ENCODE measurements around the gene RABL3.

RABL3 gene

GRCh38 chr3:120766576-120766975, 24.3 kb upstream of the RABL3 start:
- Histone ChIP-seq H3K27me3 (ENCODE audit: insufficient read depth, poor library complexity, severe bottlenecking) (no peaks in the 10 kb centered on the region), H3K27ac (replicated peaks) (no peak overlapping the region), H3K4me3 (replicated peaks; ENCODE audit: insufficient read depth, low read length) (no peak overlapping the region)
- TF ChIP-seq, protein P1, sequence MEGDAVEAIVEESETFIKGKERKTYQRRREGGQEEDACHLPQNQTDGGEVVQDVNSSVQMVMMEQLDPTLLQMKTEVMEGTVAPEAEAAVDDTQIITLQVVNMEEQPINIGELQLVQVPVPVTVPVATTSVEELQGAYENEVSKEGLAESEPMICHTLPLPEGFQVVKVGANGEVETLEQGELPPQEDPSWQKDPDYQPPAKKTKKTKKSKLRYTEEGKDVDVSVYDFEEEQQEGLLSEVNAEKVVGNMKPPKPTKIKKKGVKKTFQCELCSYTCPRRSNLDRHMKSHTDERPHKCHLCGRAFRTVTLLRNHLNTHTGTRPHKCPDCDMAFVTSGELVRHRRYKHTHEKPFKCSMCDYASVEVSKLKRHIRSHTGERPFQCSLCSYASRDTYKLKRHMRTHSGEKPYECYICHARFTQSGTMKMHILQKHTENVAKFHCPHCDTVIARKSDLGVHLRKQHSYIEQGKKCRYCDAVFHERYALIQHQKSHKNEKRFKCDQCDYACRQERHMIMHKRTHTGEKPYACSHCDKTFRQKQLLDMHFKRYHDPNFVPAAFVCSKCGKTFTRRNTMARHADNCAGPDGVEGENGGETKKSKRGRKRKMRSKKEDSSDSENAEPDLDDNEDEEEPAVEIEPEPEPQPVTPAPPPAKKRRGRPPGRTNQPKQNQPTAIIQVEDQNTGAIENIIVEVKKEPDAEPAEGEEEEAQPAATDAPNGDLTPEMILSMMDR (IDR thresholded peaks at IDR 0.05; ENCODE audit: insufficient read depth, low read length): no peak
- TF ChIP-seq GABPA (IDR thresholded peaks at IDR 0.05; ENCODE audit: low read depth) (no peak), POLR2AphosphoS5 (IDR thresholded peaks at IDR 0.05; ENCODE audit: low read depth) (no peak), SPI1 (IDR thresholded peaks at IDR 0.05; ENCODE audit: borderline replicate concordance, low read depth) (no peak)
- TF ChIP-seq, protein P2, sequence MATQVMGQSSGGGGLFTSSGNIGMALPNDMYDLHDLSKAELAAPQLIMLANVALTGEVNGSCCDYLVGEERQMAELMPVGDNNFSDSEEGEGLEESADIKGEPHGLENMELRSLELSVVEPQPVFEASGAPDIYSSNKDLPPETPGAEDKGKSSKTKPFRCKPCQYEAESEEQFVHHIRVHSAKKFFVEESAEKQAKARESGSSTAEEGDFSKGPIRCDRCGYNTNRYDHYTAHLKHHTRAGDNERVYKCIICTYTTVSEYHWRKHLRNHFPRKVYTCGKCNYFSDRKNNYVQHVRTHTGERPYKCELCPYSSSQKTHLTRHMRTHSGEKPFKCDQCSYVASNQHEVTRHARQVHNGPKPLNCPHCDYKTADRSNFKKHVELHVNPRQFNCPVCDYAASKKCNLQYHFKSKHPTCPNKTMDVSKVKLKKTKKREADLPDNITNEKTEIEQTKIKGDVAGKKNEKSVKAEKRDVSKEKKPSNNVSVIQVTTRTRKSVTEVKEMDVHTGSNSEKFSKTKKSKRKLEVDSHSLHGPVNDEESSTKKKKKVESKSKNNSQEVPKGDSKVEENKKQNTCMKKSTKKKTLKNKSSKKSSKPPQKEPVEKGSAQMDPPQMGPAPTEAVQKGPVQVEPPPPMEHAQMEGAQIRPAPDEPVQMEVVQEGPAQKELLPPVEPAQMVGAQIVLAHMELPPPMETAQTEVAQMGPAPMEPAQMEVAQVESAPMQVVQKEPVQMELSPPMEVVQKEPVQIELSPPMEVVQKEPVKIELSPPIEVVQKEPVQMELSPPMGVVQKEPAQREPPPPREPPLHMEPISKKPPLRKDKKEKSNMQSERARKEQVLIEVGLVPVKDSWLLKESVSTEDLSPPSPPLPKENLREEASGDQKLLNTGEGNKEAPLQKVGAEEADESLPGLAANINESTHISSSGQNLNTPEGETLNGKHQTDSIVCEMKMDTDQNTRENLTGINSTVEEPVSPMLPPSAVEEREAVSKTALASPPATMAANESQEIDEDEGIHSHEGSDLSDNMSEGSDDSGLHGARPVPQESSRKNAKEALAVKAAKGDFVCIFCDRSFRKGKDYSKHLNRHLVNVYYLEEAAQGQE (IDR thresholded peaks at IDR 0.05; ENCODE audit: insufficient replicate concordance, low read depth): no peak
- no peak for DNase-seq (ENCODE audit: low read depth in 1 of 2, low spot score in 1 of 2)

DNA sequence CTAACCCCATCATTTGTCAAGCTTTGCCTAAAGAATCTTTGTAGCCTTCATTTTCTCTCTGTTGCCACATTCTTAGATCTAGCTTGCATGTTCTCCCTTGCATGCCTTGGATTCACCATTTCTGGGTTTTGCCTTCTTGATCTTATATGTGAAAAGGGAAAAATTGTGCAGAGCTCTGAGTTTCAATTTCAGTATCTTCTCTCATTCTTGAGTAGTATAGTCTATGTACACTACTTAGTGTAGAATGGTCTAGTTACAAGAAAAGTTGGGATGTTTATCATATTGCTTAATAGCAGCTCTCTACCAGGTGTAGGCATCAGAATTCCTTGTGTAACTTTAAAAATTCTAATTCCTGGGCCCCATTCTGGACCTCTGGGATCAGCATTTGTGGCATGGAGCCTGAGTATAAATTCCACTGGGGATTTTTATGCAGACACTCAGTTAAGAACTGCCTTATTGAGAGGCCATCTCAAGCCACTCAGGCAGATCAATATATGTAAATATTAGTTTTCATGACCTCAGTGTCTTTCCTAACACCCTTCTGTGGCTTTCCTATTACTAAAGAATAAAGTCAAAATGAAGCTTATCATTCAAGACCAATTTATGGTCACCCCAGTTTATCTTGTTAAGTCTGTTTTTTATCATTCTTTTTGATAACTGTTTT, 23.6 kb upstream of the RABL3 start:
- no peaks in the 10 kb centered on the region for H3K27me3 ChIP-seq (ENCODE audit: insufficient read depth, poor library complexity, severe bottlenecking)
- no peak overlapping the region for H3K27ac ChIP-seq (replicated peaks)
- TF ChIP-seq, protein P2 (IDR thresholded peaks at IDR 0.05; ENCODE audit: insufficient replicate concordance, low read depth): no peak
- TF ChIP-seq SPI1 (IDR thresholded peaks at IDR 0.05; ENCODE audit: borderline replicate concordance, low read depth): no peak
- no peak for TF ChIP-seq GABPA (IDR thresholded peaks at IDR 0.05; ENCODE audit: low read depth)
- TF ChIP-seq, protein P1 (IDR thresholded peaks at IDR 0.05; ENCODE audit: insufficient read depth, low read length): no peak
- TF ChIP-seq POLR2AphosphoS5 (IDR thresholded peaks at IDR 0.05; ENCODE audit: low read depth): no peak
- H3K4me3 ChIP-seq (replicated peaks; ENCODE audit: insufficient read depth, low read length): no peak overlapping the region
- no peak for DNase-seq (ENCODE audit: low read depth in 1 of 2, low spot score in 1 of 2)

DNA sequence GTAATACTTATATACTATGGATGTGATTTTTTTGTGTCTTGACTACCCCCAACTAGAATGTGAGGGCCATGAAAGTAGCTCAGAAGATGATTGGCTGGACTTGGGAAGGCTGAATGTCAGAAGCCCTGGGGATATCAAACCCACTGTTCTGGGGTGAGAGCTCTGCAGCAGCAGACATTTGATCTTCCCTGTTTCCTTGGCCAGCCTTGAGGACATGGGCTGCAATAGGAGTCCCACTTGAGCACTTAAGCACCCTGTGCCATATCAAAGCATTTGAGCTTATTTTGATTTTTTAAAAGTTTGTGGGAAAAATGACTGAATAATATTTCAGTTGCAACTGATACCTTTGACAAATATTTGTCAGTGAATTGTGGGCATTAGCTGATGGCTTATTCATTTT, 21.9 kb upstream of the RABL3 start:
- TF ChIP-seq POLR2AphosphoS5 (IDR thresholded peaks at IDR 0.05; ENCODE audit: low read depth) (no peak), GABPA (IDR thresholded peaks at IDR 0.05; ENCODE audit: low read depth) (no peak), SPI1 (IDR thresholded peaks at IDR 0.05; ENCODE audit: borderline replicate concordance, low read depth) (no peak)
- TF ChIP-seq, protein P2 (IDR thresholded peaks at IDR 0.05; ENCODE audit: insufficient replicate concordance, low read depth): no peak
- TF ChIP-seq, protein P1 (IDR thresholded peaks at IDR 0.05; ENCODE audit: insufficient read depth, low read length): no peak
- DNase-seq (ENCODE audit: low read depth in 1 of 2, low spot score in 1 of 2): no peak
- Histone ChIP-seq H3K27ac (replicated peaks) (no peak overlapping the region), H3K27me3 (ENCODE audit: insufficient read depth, poor library complexity, severe bottlenecking) (no peaks in the 10 kb centered on the region), H3K4me3 (replicated peaks; ENCODE audit: insufficient read depth, low read length) (no peak overlapping the region)

Measured in HL-60 (cell line).